Measurements from ENCODE around the gene DOCK2.

Gene DOCK2

GRCh38 chr5:170057311-170057710, 420.2 kb downstream of the DOCK2 start:
- no peak for TF ChIP-seq CTCF (IDR thresholded peaks at IDR 0.05; ENCODE audit: low read depth, low read length)
- DNase-seq (ENCODE audit: low read depth in 2 of 2) = no peak
- no peak overlapping the region for H3K4me3 ChIP-seq (replicated peaks in 1 of 2; ENCODE audit: low read depth in 2 of 2, low read length in 2 of 2)

GRCh38 chr5:170059221-170059620, 422.1 kb downstream of the DOCK2 start:
- no peak for TF ChIP-seq CTCF (IDR thresholded peaks at IDR 0.05; ENCODE audit: low read depth, low read length)
- no peak overlapping the region for H3K4me3 ChIP-seq (replicated peaks in 1 of 2; ENCODE audit: low read depth in 2 of 2, low read length in 2 of 2)
- no peak for DNase-seq (ENCODE audit: low read depth in 2 of 2)

GRCh38 chr5:170067152-170067551, 430.1 kb downstream of the DOCK2 start:
- no peak for TF ChIP-seq CTCF (IDR thresholded peaks at IDR 0.05; ENCODE audit: low read depth, low read length)
- H3K4me3 ChIP-seq (replicated peaks in 1 of 2; ENCODE audit: low read depth in 2 of 2, low read length in 2 of 2) = no peak overlapping the region
- DNase-seq (ENCODE audit: low read depth in 2 of 2) = no peak

- no peak overlapping the region for H3K4me3 ChIP-seq (replicated peaks in 1 of 2; ENCODE audit: low read depth in 2 of 2, low read length in 2 of 2)
- no peak for DNase-seq (ENCODE audit: low read depth in 2 of 2)
- no peak for TF ChIP-seq CTCF (IDR thresholded peaks at IDR 0.05; ENCODE audit: low read depth, low read length)
Measured at GRCh38 chr5:170067574-170068170, 430.6 kb downstream of the DOCK2 start.

GRCh38 chr5:170069512-170069911, 432.4 kb downstream of the DOCK2 start:
- no peak for DNase-seq (ENCODE audit: low read depth in 2 of 2)
- no peak overlapping the region for H3K4me3 ChIP-seq (replicated peaks in 1 of 2; ENCODE audit: low read depth in 2 of 2, low read length in 2 of 2)
- no peak for TF ChIP-seq CTCF (IDR thresholded peaks at IDR 0.05; ENCODE audit: low read depth, low read length)

GRCh38 chr5:170070556-170071412, 433.7 kb downstream of the DOCK2 start:
- TF ChIP-seq CTCF (IDR thresholded peaks at IDR 0.05; ENCODE audit: low read depth, low read length) = peak; percentile 91
- no peak overlapping the region for H3K4me3 ChIP-seq (replicated peaks in 1 of 2; ENCODE audit: low read depth in 2 of 2, low read length in 2 of 2)
- DNase-seq (ENCODE audit: low read depth in 2 of 2) = peak; percentile 59 to 62

All from cardiac fibroblast (primary cell).